T-helper 2 cell treated with Interferon-gamma antibody and Interleukin-4, amounts not matched to agents 5 μg/mL and 100 μg/mL, for 36 hours (primary cell): ENCODE data around the gene ANKRD55.
A peak's percentile ranks its signal among the peaks of the same experiment; 100 is the strongest.
"Not testable (repeated sequence)": the region's sequence is repeated elsewhere in the genome, so short reads cannot be mapped to it uniquely, and the experiment has no call there.

ENCODE experiments used
- DNase-seq: peaks from one replicate; pipeline ENCODE4 v3.0.0; 2021; ENCODE audit warnings: low spot score
- H3K27ac Mint-ChIP-seq: one replicate; pipeline ENCODE4 v1.8.0; 2021; ENCODE audit warnings: mild to moderate bottlenecking, mixed read lengths
- H3K27me3 Mint-ChIP-seq: one replicate; pipeline ENCODE4 v1.8.0; 2021; ENCODE audit warnings: low read depth, mixed read lengths
- H3K36me3 Mint-ChIP-seq: one replicate; pipeline ENCODE4 v1.8.0; 2021; ENCODE audit warnings: low read depth, mixed read lengths
- H3K4me1 Mint-ChIP-seq: one replicate; pipeline ENCODE4 v1.8.0; 2021; ENCODE audit warnings: low read depth, mixed read lengths
- H3K4me3 Mint-ChIP-seq: one replicate; pipeline ENCODE4 v1.8.0; 2022; ENCODE audit warnings: mild to moderate bottlenecking, moderate library complexity, mixed read lengths
- H3K9me3 Mint-ChIP-seq: one replicate; pipeline ENCODE4 v1.8.0; 2021; ENCODE audit warnings: mixed read lengths

The ANKRD55 gene

GRCh38 chr5:56208681-56209080 is 24.4 kb downstream of the ANKRD55 start:
- Mint-ChIP-seq H3K4me3 (no peak overlapping the region), H3K4me1 (peaks cover 2% of the 10 kb centered on the region), H3K9me3 (peaks cover 16% of the 10 kb centered on the region)

GRCh38 chr5:56207537-56207936 is 25.6 kb downstream of the ANKRD55 start:
- Mint-ChIP-seq H3K27ac (no peak overlapping the region), H3K4me3 (no peak overlapping the region), H3K4me1 (peaks cover 4% of the 10 kb centered on the region), H3K27me3 (no peaks in the 10 kb centered on the region), H3K36me3 (peaks cover 3% of the 10 kb centered on the region), H3K9me3 (peaks cover 10% of the 10 kb centered on the region)
- DNase-seq, result no peak

More at GRCh38 chr5:56208681-56209080, 24.4 kb downstream of the ANKRD55 start:
- no peak for DNase-seq
- Mint-ChIP-seq H3K27me3 (no peaks in the 10 kb centered on the region), H3K36me3 (peaks cover 3% of the 10 kb centered on the region), H3K27ac (no peak overlapping the region)

DNA sequence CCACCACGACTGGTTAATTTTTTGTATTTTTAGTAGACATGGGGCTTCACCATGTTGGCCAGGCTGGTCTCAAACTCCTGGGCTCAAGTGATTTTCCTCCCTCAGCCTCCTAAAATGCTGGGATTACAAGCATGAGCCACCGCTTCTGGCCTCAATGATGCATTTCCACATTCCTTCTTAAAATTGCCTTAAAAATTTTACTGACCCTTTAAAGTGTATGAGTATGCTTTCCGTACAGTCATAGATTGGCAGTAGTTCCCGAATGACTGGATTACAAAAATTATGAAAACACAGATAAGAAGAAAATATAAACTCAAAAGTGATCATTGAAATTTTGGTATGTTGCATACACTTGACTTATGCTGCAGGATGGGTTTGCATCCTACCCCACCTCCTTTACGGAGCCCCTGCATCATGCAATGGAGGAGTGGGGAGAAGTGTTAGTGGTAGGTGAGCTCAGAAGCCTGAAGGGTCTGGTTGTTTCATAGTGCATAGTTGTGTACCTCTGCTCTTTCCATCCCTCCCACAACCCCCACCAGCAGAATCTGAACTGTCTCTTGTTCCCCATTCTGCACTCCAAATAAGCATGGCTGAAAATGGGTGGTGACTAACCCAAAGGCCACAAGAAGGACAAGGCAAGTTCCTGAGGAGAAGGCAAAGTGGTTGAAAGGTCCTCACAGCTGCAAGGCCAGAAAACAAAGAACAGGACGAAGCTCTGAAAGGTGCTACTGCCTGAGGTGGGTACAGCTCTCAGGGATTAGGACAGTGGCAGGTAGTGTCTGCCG is 26.8 kb downstream of the ANKRD55 start:
- no peak for DNase-seq
- H3K9me3 Mint-ChIP-seq, result peaks cover 10% of the 10 kb centered on the region
- H3K4me1 Mint-ChIP-seq, result peaks cover 12% of the 10 kb centered on the region
- H3K36me3 Mint-ChIP-seq, result peaks cover 3% of the 10 kb centered on the region
- H3K27me3 Mint-ChIP-seq, result no peaks in the 10 kb centered on the region
- no peak overlapping the region for H3K4me3 Mint-ChIP-seq
- H3K27ac Mint-ChIP-seq, result no peak overlapping the region

- H3K36me3 Mint-ChIP-seq, H3K27me3 Mint-ChIP-seq, H3K9me3 Mint-ChIP-seq, H3K4me3 Mint-ChIP-seq, H3K27ac Mint-ChIP-seq, DNase-seq: not testable (repeated sequence)
- peaks cover 18% of the 10 kb centered on the region for H3K4me1 Mint-ChIP-seq
Measured at GRCh38 chr5:56203936-56204335, 29.2 kb downstream of the ANKRD55 start.

GRCh38 chr5:56202483-56202882 is 30.6 kb downstream of the ANKRD55 start:
- Mint-ChIP-seq H3K4me3 (no peak overlapping the region), H3K36me3 (peaks cover 3% of the 10 kb centered on the region), H3K27me3 (no peaks in the 10 kb centered on the region), H3K27ac (peak overlapping the region; percentile 5), H3K9me3 (peaks cover 10% of the 10 kb centered on the region), H3K4me1 (peaks cover 18% of the 10 kb centered on the region)
- DNase-seq, result no peak

DNA sequence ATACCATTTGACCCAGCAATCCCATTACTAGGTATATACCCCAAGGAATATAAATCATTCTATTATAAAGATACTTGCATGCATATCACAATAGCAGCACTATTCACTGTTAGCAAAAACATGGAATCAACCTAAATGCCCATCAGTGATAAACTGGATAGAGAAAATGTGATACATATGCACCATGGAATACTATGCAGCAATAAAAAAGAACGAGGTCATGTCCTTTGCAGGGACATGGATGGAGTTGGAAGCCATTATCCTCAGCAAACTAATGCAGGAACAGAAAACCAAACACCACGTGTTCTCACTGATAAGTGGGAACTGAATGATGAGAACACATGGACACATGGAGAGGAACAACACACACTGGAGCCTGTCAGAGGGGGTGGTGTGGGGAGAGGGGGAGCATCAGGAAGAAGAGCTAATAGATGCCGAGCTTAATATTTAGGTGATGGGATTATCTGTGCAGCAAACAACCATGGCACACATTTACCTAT is 31.3 kb downstream of the ANKRD55 start:
- DNase-seq, H3K36me3 Mint-ChIP-seq, H3K4me3 Mint-ChIP-seq, H3K27ac Mint-ChIP-seq, H3K9me3 Mint-ChIP-seq, H3K27me3 Mint-ChIP-seq: not testable (repeated sequence)
- H3K4me1 Mint-ChIP-seq, result peaks cover 18% of the 10 kb centered on the region

- Mint-ChIP-seq H3K27me3 (no peaks in the 10 kb centered on the region), H3K36me3 (peaks cover 3% of the 10 kb centered on the region), H3K27ac (no peak overlapping the region), H3K9me3 (peaks cover 10% of the 10 kb centered on the region), H3K4me3 (no peak overlapping the region), H3K4me1 (peaks cover 18% of the 10 kb centered on the region)
- DNase-seq, result peak; percentile 47
Measured at GRCh38 chr5:56200971-56201666, 32.0 kb downstream of the ANKRD55 start.

DNA sequence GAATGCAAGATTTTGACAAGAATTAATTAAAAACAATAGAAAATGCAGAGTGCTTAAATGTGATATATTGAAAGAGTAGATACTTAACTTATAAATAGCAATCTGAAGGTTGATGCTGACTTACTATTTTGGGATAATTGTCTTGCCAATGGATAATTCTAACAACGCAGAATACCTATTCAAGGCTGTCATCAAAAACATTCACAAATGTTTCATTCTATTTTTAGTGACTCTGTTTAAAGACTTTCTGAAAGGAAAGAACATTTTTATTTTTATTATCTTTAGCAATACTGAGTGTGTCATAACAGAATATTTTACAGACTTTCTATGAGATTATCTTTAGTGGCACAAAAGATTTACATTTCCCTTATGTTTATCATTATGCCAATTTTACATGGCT is 38.1 kb downstream of the ANKRD55 start:
- Mint-ChIP-seq H3K4me3 (no peak overlapping the region), H3K9me3 (no peaks in the 10 kb centered on the region), H3K36me3 (no peaks in the 10 kb centered on the region), H3K27ac (no peak overlapping the region), H3K4me1 (no peaks in the 10 kb centered on the region), H3K27me3 (no peaks in the 10 kb centered on the region)
- DNase-seq, result no peak

DNA sequence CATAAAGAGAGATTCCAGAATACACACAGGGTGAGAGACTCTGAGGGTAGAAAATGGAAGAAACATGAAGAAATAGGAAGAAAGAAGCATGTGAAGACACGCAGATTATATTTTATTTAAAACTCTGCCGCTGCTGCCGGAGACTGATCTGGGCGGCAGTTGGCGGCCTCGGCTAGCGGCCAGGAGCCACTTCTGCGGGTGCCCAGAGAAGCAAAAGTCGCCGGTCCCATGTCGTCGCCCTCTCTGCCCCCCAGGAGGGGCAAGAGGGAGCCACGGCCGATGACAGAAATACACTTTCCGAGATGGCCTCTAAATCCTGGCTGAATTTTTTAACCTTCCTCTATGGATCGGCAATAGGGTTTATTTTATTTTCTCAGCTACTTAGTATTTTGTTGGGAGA is 40.9 kb downstream of the ANKRD55 start:
- Mint-ChIP-seq H3K4me1 (no peaks in the 10 kb centered on the region), H3K27me3 (no peaks in the 10 kb centered on the region), H3K36me3 (no peaks in the 10 kb centered on the region), H3K27ac (no peak overlapping the region), H3K4me3 (no peak overlapping the region), H3K9me3 (no peaks in the 10 kb centered on the region)
- DNase-seq, result no peak

- Mint-ChIP-seq H3K27me3 (no peaks in the 10 kb centered on the region), H3K9me3 (no peaks in the 10 kb centered on the region), H3K36me3 (no peaks in the 10 kb centered on the region), H3K27ac (no peak overlapping the region), H3K4me3 (no peak overlapping the region), H3K4me1 (no peaks in the 10 kb centered on the region)
- no peak for DNase-seq
Measured at GRCh38 chr5:56191656-56192055, 41.5 kb downstream of the ANKRD55 start.

DNA sequence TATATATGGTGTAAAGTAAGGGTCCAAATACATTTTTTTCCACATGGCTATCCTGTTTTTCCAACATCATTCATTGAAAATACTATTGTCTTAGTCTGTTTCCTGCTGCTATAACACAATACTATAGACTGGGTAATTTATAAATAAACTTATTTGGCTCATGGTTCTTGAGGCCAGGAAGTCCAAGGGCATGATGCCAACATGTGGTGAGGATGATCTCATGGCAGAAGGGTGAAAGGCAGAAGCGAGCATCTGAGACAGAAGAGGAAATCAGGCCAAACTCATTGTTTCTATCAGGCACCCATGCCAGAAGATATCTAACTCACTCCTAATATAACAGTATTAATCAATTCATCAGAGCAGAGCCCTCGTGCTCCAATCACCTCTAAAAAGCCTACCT is 42.6 kb downstream of the ANKRD55 start:
- H3K4me1 Mint-ChIP-seq, result no peaks in the 10 kb centered on the region
- no peak for DNase-seq
- H3K9me3 Mint-ChIP-seq, result no peaks in the 10 kb centered on the region
- H3K4me3 Mint-ChIP-seq, result no peak overlapping the region
- H3K27ac Mint-ChIP-seq, result no peak overlapping the region
- H3K36me3 Mint-ChIP-seq, result no peaks in the 10 kb centered on the region
- no peaks in the 10 kb centered on the region for H3K27me3 Mint-ChIP-seq

GRCh38 chr5:56185768-56186311 is 47.3 kb downstream of the ANKRD55 start:
- no peaks in the 10 kb centered on the region for H3K4me1 Mint-ChIP-seq
- H3K4me3 Mint-ChIP-seq, result no peak overlapping the region
- no peak for DNase-seq
- peaks cover 4% of the 10 kb centered on the region for H3K27me3 Mint-ChIP-seq
- H3K36me3 Mint-ChIP-seq, result no peaks in the 10 kb centered on the region
- H3K9me3 Mint-ChIP-seq, result no peaks in the 10 kb centered on the region
- H3K27ac Mint-ChIP-seq, result no peak overlapping the region

DNA sequence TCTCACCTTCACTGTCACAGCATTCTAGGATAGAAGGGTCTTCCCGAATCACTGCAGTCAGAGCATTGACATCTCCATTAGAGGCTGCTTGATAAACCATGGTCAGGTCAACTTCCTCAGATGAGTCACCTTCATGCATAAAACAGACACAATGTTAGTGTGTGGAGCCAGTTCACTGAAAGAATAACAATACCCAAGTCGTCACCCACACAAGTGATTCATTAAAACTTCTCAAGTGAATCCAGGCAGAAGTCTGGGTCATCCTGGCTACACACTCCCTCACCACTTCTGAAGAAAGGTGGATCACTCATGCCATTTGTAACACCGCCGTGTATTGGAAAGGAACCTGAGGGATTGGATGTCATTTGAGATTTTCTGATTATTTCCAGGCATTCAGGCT is 49.6 kb downstream of the ANKRD55 start:
- H3K36me3 Mint-ChIP-seq, result no peaks in the 10 kb centered on the region
- peaks cover 16% of the 10 kb centered on the region for H3K27me3 Mint-ChIP-seq
- H3K4me1 Mint-ChIP-seq, result no peaks in the 10 kb centered on the region
- no peak overlapping the region for H3K4me3 Mint-ChIP-seq
- DNase-seq, result no peak
- no peak overlapping the region for H3K27ac Mint-ChIP-seq
- H3K9me3 Mint-ChIP-seq, result no peaks in the 10 kb centered on the region

- Mint-ChIP-seq H3K27me3 (peaks cover 26% of the 10 kb centered on the region), H3K27ac (no peak overlapping the region), H3K4me1 (peaks cover 2% of the 10 kb centered on the region), H3K4me3 (no peak overlapping the region), H3K9me3 (no peaks in the 10 kb centered on the region), H3K36me3 (no peaks in the 10 kb centered on the region)
- DNase-seq, result no peak
Measured at GRCh38 chr5:56179442-56179841, 53.7 kb downstream of the ANKRD55 start.
